ENCODE data around the gene PROSER2.

PROSER2 gene

GRCh38 chr10:11798845-11799735 is 24.1 kb upstream of the PROSER2 start:
- DNase-seq (ENCODE audit: low read depth): no peak
- H3K4me3 ChIP-seq (ENCODE audit: control insufficient read depth, low read depth, low read length): no peak overlapping the region
- TF ChIP-seq, protein P1, sequence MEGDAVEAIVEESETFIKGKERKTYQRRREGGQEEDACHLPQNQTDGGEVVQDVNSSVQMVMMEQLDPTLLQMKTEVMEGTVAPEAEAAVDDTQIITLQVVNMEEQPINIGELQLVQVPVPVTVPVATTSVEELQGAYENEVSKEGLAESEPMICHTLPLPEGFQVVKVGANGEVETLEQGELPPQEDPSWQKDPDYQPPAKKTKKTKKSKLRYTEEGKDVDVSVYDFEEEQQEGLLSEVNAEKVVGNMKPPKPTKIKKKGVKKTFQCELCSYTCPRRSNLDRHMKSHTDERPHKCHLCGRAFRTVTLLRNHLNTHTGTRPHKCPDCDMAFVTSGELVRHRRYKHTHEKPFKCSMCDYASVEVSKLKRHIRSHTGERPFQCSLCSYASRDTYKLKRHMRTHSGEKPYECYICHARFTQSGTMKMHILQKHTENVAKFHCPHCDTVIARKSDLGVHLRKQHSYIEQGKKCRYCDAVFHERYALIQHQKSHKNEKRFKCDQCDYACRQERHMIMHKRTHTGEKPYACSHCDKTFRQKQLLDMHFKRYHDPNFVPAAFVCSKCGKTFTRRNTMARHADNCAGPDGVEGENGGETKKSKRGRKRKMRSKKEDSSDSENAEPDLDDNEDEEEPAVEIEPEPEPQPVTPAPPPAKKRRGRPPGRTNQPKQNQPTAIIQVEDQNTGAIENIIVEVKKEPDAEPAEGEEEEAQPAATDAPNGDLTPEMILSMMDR (IDR thresholded peaks at IDR 0.05; ENCODE audit: control insufficient read depth, insufficient read depth, low read depth, low read length, missing control alignments): no peak

DNA sequence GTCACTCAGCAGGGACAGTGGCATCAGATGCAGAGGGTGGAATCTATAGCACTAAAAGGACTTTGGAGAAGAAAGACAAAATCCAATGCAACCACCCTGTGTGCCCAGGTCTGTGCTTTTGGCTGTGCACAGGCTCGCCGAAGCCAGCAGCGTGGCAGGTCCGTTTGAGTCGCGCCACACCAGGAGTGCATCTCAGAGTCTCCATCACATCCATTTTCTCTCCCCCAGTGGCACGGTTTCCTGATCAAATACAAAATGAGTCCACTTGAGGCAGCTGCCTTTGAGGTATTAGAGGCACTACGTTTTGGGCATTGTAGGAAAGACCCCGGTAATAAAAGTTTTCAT is 23.4 kb upstream of the PROSER2 start:
- no peak overlapping the region for H3K4me3 ChIP-seq (ENCODE audit: control insufficient read depth, low read depth, low read length)
- TF ChIP-seq, protein P1 (IDR thresholded peaks at IDR 0.05; ENCODE audit: control insufficient read depth, insufficient read depth, low read depth, low read length, missing control alignments): no peak
- DNase-seq (ENCODE audit: low read depth): no peak

DNA sequence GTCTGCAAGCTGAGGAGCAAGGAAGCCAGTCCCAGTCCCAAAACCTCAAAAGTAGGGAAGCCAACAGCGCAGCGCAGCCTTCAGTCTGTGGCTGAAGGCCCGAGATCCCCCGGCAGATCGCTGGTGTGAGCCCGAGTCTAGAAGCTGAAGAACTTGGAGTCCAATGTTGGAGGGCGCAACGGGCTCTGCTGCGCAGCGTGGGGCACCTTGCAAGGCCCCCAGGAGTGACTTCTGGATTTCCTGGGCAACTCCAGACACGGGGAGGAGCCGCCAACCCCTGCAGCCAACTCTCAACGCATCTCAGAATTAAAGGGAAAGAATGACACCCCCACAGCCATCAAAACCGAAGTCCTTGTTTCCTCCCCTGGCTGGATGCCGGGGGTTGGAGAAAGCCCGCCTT is 18.8 kb upstream of the PROSER2 start:
- H3K4me3 ChIP-seq (ENCODE audit: control insufficient read depth, low read depth, low read length): no peak overlapping the region
- TF ChIP-seq, protein P1 (IDR thresholded peaks at IDR 0.05; ENCODE audit: control insufficient read depth, insufficient read depth, low read depth, low read length, missing control alignments): no peak
- no peak for DNase-seq (ENCODE audit: low read depth)

DNA sequence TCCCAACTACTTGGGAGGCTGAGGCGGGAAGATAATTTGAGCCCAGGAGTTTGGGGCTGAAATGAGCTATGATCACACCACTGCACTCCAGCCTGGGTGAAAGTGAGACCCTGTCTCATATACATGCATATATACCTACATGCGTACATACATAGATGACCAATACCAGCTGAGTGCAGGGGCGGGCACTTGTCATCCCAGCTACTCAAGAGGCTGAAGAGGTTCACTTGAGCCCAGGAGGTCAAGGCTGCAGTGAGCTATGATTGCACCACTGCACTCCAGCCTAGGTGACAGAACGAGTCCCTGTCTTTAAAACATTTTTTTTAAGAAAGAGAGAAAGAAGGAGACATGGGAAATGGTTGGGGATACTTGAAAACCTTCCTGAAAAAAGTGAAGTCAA is 17.4 kb upstream of the PROSER2 start:
- DNase-seq (ENCODE audit: low read depth): no peak
- no peak overlapping the region for H3K4me3 ChIP-seq (ENCODE audit: control insufficient read depth, low read depth, low read length)
- TF ChIP-seq, protein P1 (IDR thresholded peaks at IDR 0.05; ENCODE audit: control insufficient read depth, insufficient read depth, low read depth, low read length, missing control alignments): no peak

- TF ChIP-seq, protein P1 (IDR thresholded peaks at IDR 0.05; ENCODE audit: control insufficient read depth, insufficient read depth, low read depth, low read length, missing control alignments): no peak
- no peak overlapping the region for H3K4me3 ChIP-seq (ENCODE audit: control insufficient read depth, low read depth, low read length)
- no peak for DNase-seq (ENCODE audit: low read depth)
Measured at GRCh38 chr10:11806706-11807105, 16.4 kb upstream of the PROSER2 start.

DNA sequence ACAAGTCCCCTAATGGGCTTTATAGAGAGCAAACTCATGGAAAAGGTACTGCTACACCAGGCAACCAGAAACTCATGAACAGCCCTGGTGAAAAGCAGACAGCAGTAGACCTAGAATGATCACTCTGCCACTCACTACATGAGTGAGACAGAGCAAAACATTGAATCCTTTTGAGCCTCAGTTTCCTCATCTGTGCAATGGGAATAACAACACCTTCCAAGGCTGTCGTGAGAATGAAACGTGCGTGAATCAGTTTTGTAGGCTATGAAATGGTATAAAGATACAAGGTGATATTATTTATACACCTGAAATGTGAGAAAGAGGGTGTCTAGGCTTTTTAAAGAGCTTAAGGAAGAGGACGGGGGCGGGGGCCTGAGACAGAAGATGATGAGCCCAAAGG is 14.3 kb upstream of the PROSER2 start:
- DNase-seq (ENCODE audit: low read depth): no peak
- TF ChIP-seq, protein P1 (IDR thresholded peaks at IDR 0.05; ENCODE audit: control insufficient read depth, insufficient read depth, low read depth, low read length, missing control alignments): no peak
- no peak overlapping the region for H3K4me3 ChIP-seq (ENCODE audit: control insufficient read depth, low read depth, low read length)
